Heart left ventricle (tissue), 16 donors: Measurements from ENCODE around the gene ARHGAP31. TPM values are rescaled to one million over a fixed set of nuclear protein-coding genes. Genes with fewer than 3 reads are reported as not detected.
"Not testable (repeated sequence)": the region's sequence is repeated elsewhere in the genome, so short reads cannot be mapped to it uniquely, and the experiment has no call there.

Experiments used
- ATAC-seq, 4 donors: fragments of 200-7000 bp; cut with Tn5 transposase; one replicate each; pipeline ENCODE4 v1.9.1; 2020 to 2022; ENCODE audit warnings: moderate library complexity in 4 of 4, mild to moderate bottlenecking in 3 of 4, moderate number of reproducible peaks in 1 of 4
- DNase-seq, 5 donors: peaks; one replicate each; pipeline ENCODE4 v3.0.0-alpha.2; 2020
- H3K27ac ChIP-seq, 12 donors: fragments of 200-600 bp; sonication (generic) in 4 of 12; one replicate each; pipeline versions ENCODE4 v1.5.0 to v1.8.0; 2016 to 2022; ENCODE audit warnings: mild to moderate bottlenecking in 2 of 12
- H3K27me3 ChIP-seq, 9 donors: fragments of 200-600 bp; sonication (generic) in 2 of 9; one replicate each; pipeline versions ENCODE4 v1.5.1 to v1.8.0; 2016 to 2022; ENCODE audit warnings: mild to moderate bottlenecking in 3 of 9
- H3K36me3 ChIP-seq, 9 donors: fragments of 200-600 bp; sonication (generic) in 2 of 9; one replicate each; pipeline versions ENCODE4 v1.5.0 to v1.8.0; 2018 to 2022; ENCODE audit warnings: mild to moderate bottlenecking in 2 of 9
- H3K4me1 ChIP-seq, 12 donors: fragments of 200-600 bp; sonication (generic) in 4 of 12; one replicate each; pipeline versions ENCODE4 v1.5.0 to v1.8.0; 2016 to 2022; ENCODE audit warnings: mild to moderate bottlenecking in 3 of 12
- H3K4me3 ChIP-seq, 12 donors: fragments of 200-600 bp; sonication (generic) in 4 of 12; one replicate each; pipeline versions ENCODE4 v1.5.0 to v1.8.0; 2017 to 2022; ENCODE audit warnings: mild to moderate bottlenecking in 9 of 12, moderate library complexity in 4 of 12
- H3K9me3 ChIP-seq, 12 donors: fragments of 200-600 bp; sonication (generic) in 4 of 12; one replicate each; pipeline versions ENCODE4 v1.5.0 to v1.8.0; 2016 to 2022; ENCODE audit warnings: mild to moderate bottlenecking in 1 of 12
- POLR2A ChIP-seq, 2 donors: fragments of 450-650 bp; IDR thresholded peaks; one replicate each; pipeline ENCODE4 v1.6.1; 2017; ENCODE audit warnings: antibody characterized with exemption in 2 of 2, mild to moderate bottlenecking in 2 of 2, moderate library complexity in 2 of 2
- WGBS, 4 donors: extraction: QIAGEN DNeasy Blood & Tissue Kit in 2 of 4; methylation state at CpG; one replicate each; pipeline versions ENCODE4 v1.1.5 to v1.1.7; 2013 to 2018; 5-methylcytosine and 5-hydroxymethylcytosine counted together
- intact Hi-C, 10 donors: fragments of 100-400 bp; cut with DNase I; formaldehyde crosslinking; loops; one replicate each; pipeline versions ENCODE4 v1.11.1 to v1.14.2; 2022
- polyA plus RNA-seq, 2 donors: library from polyadenylated mRNA; stranded (reverse); fragments of 200-250 nt; gene quantifications; one replicate each; pipeline ENCODE4 v1.2.3, GENCODE V29; 2013
- total RNA-seq, 9 donors: library from RNA; depleted of rRNA in 2 of 9; stranded (reverse); fragments of >200 nt in 2 of 9; fragmentation: NEBNext Ultra II Directional in 3 of 9; extraction: Animal tissue kit (Norgen Biotek cat#: 25700) in 3 of 9; gene quantifications; one replicate each; pipeline versions ENCODE4 v1.1.0 to v1.2.4, GENCODE V29; 2016 to 2023
- TF ChIP-seq, protein P1 (sequence below), 12 donors: fragments of 200-600 bp; sonication (generic) in 4 of 12; IDR thresholded peaks; one replicate each; pipeline versions ENCODE4 v1.5.0 to v1.8.0; 2018 to 2022; ENCODE audit warnings: antibody characterized with exemption in 12 of 12, mild to moderate bottlenecking in 5 of 12
- donor health status: ischemic (EF 13 %, LVEDD 7.1; RV severe dilation, severe dysfunction).
- donor health status: healthy with polysubstance abuse.
- donor health status: DM: no; HTN: yes; CAD: no.
- donor health status: DM: no; HTN: no; CAD: no.
- donor health status: ischemic (EF 25% LVEDD 6.9; RV normal size, moderate dysfunction).
- donor health status: ischemic (EF 25% LVEDD 5.7; RV mildly dilated, moderate dysfunction).
- donor health status: healthy.
- donor health status: DM: yes; HTN: yes; CAD: no.
- donor health status: ischemic (EF 35%, LVEDD 5.7; RV mildly dilated, moderate dysfunction).
- donor health status: nonischemic (EF 11% LVEDD 7.7; RV severe dilation, severe dysfunction).
- donor health status: DM: yes; HTN: yes; CAD: no.
- donor health status: PGD.
- donor health status: ischemic (EF 29% LVEDD 5.4; RV normal size, mild dysfunction).
- donor health status: nonischemic (EF 23%, LVEDD 6.1; RV moderate dilation, normal function).

ARHGAP31 gene
- total and polyA plus RNA-seq, 11 donors, result 10.4 to 79.1 (median 33.5) TPM

DNA sequence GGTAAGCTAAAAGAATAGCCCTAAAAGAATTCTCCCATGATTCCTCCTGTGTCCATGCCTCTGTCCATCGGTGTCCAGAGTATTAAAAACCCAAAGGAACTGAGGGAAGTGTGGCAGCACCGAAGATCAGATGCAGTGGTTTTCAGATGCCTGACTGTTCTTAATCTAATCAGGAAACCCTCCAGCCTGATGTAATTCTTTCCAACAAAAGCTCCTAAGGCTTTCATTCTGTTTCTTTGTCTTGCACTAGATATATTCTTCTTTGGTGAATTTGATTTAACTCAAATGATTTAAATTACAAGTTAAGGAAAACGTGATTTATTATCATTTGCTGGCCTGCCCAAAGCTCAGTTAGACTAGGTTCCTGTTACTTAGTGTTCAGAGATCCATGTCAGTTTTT, 71.2 kb downstream of the ARHGAP31 start:
- Histone ChIP-seq H3K27ac (no peak overlapping the region), H3K36me3 (peaks cover 0 to 55% (median 51%) of the 10 kb centered on the region in 9 donors), H3K4me3 (no peak overlapping the region), H3K27me3 (no peaks in the 10 kb centered on the region), H3K4me1 (peaks cover 0 to 17% (median 6%) of the 10 kb centered on the region in 12 donors), H3K9me3 (no peaks in the 10 kb centered on the region)
- TF ChIP-seq POLR2A (IDR thresholded peaks at IDR 0.05), result no peak
- intact Hi-C loops, result no loop called here
- ATAC-seq (no peak), DNase-seq (no peak)
- 41 to 45% (median 43%) methylated on average over 3 of the region's 3 CpGs for WGBS, 4 donors

DNA sequence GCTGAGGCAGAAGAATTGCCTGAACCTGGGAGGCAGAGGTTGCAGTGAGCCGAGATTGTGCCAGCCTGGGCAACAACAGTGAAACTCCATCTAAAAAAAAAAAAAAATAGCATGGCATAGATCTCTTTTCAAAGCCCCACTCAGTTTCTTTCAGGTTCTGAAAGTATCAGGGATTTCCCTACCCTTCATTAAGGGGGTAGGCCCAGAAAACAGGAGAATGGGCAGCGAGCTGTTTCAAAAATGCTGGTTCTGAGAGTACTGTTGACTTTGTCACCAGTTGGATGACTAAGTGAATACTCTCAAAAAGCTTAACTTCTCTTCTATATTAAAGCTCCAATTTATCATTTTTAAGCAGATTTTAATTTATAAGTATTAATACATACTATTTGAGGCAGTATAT, 72.8 kb downstream of the ARHGAP31 start:
- no peaks in the 10 kb centered on the region for H3K27me3 ChIP-seq
- TF ChIP-seq, protein P1, sequence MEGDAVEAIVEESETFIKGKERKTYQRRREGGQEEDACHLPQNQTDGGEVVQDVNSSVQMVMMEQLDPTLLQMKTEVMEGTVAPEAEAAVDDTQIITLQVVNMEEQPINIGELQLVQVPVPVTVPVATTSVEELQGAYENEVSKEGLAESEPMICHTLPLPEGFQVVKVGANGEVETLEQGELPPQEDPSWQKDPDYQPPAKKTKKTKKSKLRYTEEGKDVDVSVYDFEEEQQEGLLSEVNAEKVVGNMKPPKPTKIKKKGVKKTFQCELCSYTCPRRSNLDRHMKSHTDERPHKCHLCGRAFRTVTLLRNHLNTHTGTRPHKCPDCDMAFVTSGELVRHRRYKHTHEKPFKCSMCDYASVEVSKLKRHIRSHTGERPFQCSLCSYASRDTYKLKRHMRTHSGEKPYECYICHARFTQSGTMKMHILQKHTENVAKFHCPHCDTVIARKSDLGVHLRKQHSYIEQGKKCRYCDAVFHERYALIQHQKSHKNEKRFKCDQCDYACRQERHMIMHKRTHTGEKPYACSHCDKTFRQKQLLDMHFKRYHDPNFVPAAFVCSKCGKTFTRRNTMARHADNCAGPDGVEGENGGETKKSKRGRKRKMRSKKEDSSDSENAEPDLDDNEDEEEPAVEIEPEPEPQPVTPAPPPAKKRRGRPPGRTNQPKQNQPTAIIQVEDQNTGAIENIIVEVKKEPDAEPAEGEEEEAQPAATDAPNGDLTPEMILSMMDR (IDR thresholded peaks at IDR 0.05), result no peak
- no peak for TF ChIP-seq POLR2A (IDR thresholded peaks at IDR 0.05)
- no peak overlapping the region for H3K4me3 ChIP-seq
- ATAC-seq (no peak), DNase-seq (no peak)
- peaks cover 0 to 4% (median 0%) of the 10 kb centered on the region in 12 donors for H3K4me1 ChIP-seq
- H3K9me3 ChIP-seq, result no peaks in the 10 kb centered on the region
- no peak overlapping the region for H3K27ac ChIP-seq
- peaks cover 0 to 71% (median 57%) of the 10 kb centered on the region in 9 donors for H3K36me3 ChIP-seq
- intact Hi-C loops, result no loop called here
- WGBS, 4 donors, result 93 to 100% (median 98%) methylated on average over 2 of the region's 2 CpGs

DNA sequence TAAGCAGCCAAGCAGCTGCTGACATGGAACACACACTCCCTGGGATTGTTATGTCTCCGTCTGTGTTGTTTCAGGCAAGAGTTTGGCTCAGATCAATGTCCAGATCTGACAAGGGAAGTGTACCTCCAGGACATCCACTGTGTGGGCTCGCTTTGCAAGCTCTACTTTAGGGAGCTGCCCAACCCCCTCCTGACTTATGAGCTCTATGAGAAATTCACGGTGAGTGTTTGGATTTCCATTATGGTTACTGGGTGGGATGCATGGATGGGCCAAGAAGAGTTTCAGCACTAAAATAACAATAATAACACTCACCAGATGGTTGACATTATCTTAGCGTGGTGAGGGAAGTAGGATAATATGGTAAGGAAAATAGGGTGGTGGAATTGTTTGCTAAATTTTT, 74.1 kb downstream of the ARHGAP31 start:
- intact Hi-C loops, result no loop called here
- no peak for TF ChIP-seq POLR2A (IDR thresholded peaks at IDR 0.05)
- TF ChIP-seq, protein P1 (IDR thresholded peaks at IDR 0.05), result no peak
- Histone ChIP-seq H3K27ac (no peak overlapping the region), H3K9me3 (no peaks in the 10 kb centered on the region), H3K4me1 (no peaks in the 10 kb centered on the region), H3K4me3 (no peak overlapping the region), H3K27me3 (no peaks in the 10 kb centered on the region), H3K36me3 (peaks cover 0 to 77% (median 57%) of the 10 kb centered on the region in 9 donors)
- ATAC-seq, result no peak
- 79 to 89% (median 83%) methylated on average over 4 of the region's 4 CpGs for WGBS, 4 donors
- DNase-seq, result no peak

DNA sequence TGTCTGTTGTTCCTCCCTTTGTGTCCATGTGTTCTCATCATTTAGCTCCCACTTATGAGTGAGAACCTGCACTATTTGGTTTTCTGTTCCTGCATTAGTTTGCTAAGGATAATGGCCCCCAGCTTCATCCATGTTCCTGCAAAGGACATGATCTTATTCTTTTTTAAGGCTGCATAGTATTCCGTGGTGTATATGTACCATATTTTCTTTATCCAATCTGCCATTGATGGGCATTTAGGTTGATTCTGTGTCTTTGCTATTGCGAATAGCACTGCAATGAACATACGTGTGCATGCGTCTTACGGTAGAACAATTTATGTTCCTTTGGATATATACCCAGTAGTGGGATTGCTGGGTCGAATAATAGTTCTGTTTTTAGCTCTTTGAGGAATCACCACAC, 77.6 kb downstream of the ARHGAP31 start:
- peaks cover 0 to 82% (median 62%) of the 10 kb centered on the region in 9 donors for H3K36me3 ChIP-seq
- H3K27ac ChIP-seq, DNase-seq, H3K9me3 ChIP-seq, ATAC-seq, H3K4me1 ChIP-seq, H3K27me3 ChIP-seq, intact Hi-C loops, H3K4me3 ChIP-seq: not testable (repeated sequence)
- 97 to 98% (median 98%) methylated on average over 6 of the region's 6 CpGs for WGBS, 4 donors

DNA sequence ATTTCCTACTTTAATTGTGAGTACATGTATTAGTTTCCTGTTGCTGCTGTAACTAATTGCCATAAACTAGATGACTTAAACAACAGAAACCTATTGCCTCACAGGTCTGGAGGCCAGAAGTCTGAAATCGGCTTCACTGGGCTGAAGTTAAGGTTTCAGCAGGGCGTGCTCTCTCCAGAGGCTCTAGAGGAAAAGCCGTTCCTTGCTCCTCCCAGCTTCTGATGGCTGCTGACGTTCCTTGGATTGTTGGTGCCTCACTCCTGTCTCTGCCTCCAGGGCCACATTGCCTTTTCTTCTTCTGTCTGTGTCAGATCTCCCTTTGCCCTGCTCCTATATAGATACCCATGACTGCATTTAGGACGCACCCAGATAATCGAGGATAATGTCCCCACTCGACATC, 80.9 kb downstream of the ARHGAP31 start:
- Histone ChIP-seq H3K9me3 (no peaks in the 10 kb centered on the region), H3K27ac (no peak overlapping the region), H3K4me3 (no peak overlapping the region), H3K4me1 (peaks cover 0 to 8% (median 0%) of the 10 kb centered on the region in 12 donors), H3K27me3 (no peaks in the 10 kb centered on the region), H3K36me3 (peaks cover 0 to 67% (median 46%) of the 10 kb centered on the region in 9 donors)
- DNase-seq, result no peak
- ATAC-seq, result peak in 2 of 4 donors; percentile 34 to 35
- intact Hi-C loops, result no loop called here
- TF ChIP-seq, protein P1 (IDR thresholded peaks at IDR 0.05), result no peak
- no peak for TF ChIP-seq POLR2A (IDR thresholded peaks at IDR 0.05)
- WGBS, 4 donors, result 72 to 82% (median 79%) methylated on average over 7 of the region's 7 CpGs
